ENCODE data around the gene RASA3. TPM values are rescaled to one million over a fixed set of nuclear protein-coding genes. Genes with fewer than 3 reads are reported as not detected.

The RASA3 gene
- total and polyA plus RNA-seq, 2 of the 4 experiments (the other 2 are of a cell fraction), result 21.0 to 31.4 TPM

- 0% methylated on average over 7 of the region's 25 CpGs; no CpG with 5 or more reads in 1 of the 2 experiments for WGBS, 2 experiments (ENCODE audit: extremely low coverage in 2 of 2, insufficient read length in 1 of 2)
- dilution Hi-C loops (cut with HindIII; ENCODE audit: low sequenced_read_pairs, unreplicated experiment), result no loop called here
- Histone ChIP-seq H2AK5ac (ENCODE audit: low read depth, low read length) (peak overlapping the region; percentile 88), H3K9me3 (ENCODE audit: control insufficient read depth, insufficient read depth, low read length) (no peaks in the 10 kb centered on the region), H3K4me1 (ENCODE audit: control insufficient read depth, insufficient read depth, low read length) (peaks cover 52% of the 10 kb centered on the region), H3K36me3 (ENCODE audit: control insufficient read depth, insufficient read depth, low read length) (peaks cover 7% of the 10 kb centered on the region; the same call in 1 of the 2 replicates), H3K79me1 (ENCODE audit: low read depth in 1 of 2, low read length in 2 of 2) (peaks cover 12 to 66% of the 10 kb centered on the region in 2 experiments; a peak in 3 of 4 replicates), H2BK20ac (ENCODE audit: low read depth, low read length) (peak overlapping the region; percentile 82), H4K8ac (ENCODE audit: low read depth in 2 of 2, low read length in 2 of 2) (peak overlapping the region; percentile 87 to 89), H3K9me1 (ENCODE audit: insufficient read depth, low read length) (peaks cover 15% of the 10 kb centered on the region), H2BK5ac (ENCODE audit: low read depth, low read length, poor library complexity, severe bottlenecking) (peak overlapping the region; percentile 96), H3K9ac (ENCODE audit: low read depth, low read length) (peak overlapping the region; percentile 77), H2BK120ac (ENCODE audit: low read depth, low read length) (peak overlapping the region; percentile 96), H3K27me3 (ENCODE audit: control insufficient read depth, insufficient read depth, low read length) (no peaks in the 10 kb centered on the region), H3K27ac (ENCODE audit: insufficient read depth, low read length) (peak overlapping the region; percentile 98), H3K4ac (ENCODE audit: low read depth, low read length) (peak overlapping the region; percentile 100), H3K56ac (ENCODE audit: extremely low read depth, insufficient read depth, low read length) (peak overlapping the region; percentile 97), H3K23ac (ENCODE audit: low read depth, low read length) (peak overlapping the region; percentile 89), H3K4me3 (ENCODE audit: insufficient read depth, low read depth, low read length) (peak overlapping the region; percentile 13; the same call in 1 of the 2 replicates), H4K5ac (ENCODE audit: low read depth, low read length) (peak overlapping the region; percentile 74), H3K18ac (ENCODE audit: low read depth, low read length) (peak overlapping the region; percentile 79), H2AFZ (replicated peaks; ENCODE audit: low read length, poor library complexity) (peak overlapping the region; percentile 78), H4K20me1 (ENCODE audit: insufficient read depth, low read length) (peaks cover 13% of the 10 kb centered on the region), H4K91ac (ENCODE audit: insufficient read depth, low read depth, low read length) (peak overlapping the region; percentile 96), H2AK9ac (replicated peaks; ENCODE audit: low read depth, low read length, poor library complexity) (peak overlapping the region; percentile 99), H2BK15ac (ENCODE audit: low read depth, low read length) (peak overlapping the region; percentile 91; the same call in 2 of the 3 replicates), H3K4me2 (ENCODE audit: low read depth, low read length) (peak overlapping the region; percentile 77), H3K14ac (replicated peaks; ENCODE audit: low read depth, low read length) (peak overlapping the region; percentile 69)
- ATAC-seq (ENCODE audit: low read depth) (peak; percentile 84), DNase-seq (peak; percentile 98)
- intact Hi-C loops (cut with micrococcal nuclease), result loop anchor here (1.0 kb wide), 2 partner anchors 54 to 66 kb away; no protein-coding TSS in a partner anchor
- in situ Hi-C loops (cut with MboI; ENCODE audit: low sequenced_read_pairs), result loop anchor here (5.0 kb wide), 1 partner anchor 67 kb away; the partner anchor contains the start of gene RASA3
- POLR2A ChIA-PET (ENCODE audit: unreplicated experiment), result interaction anchor here (0.8 to 1.1 kb wide), 3 partner anchors 25 to 66 kb away, joined by 3 to 6 read pairs (median 3); no protein-coding TSS in a partner anchor
- BruUV-seq (replicated peaks), result no TSS peak
- CTCF ChIA-PET, result interaction anchor here (0.8 kb wide), 1 partner anchor 63 kb away, joined by 3 read pairs; no protein-coding TSS in a partner anchor
- TF ChIP-seq RFX5 (IDR thresholded peaks at IDR 0.05; ENCODE audit: low read depth, low read length) (no peak), RCOR1 (IDR thresholded peaks at IDR 0.05; ENCODE audit: insufficient replicate concordance, low read length) (peak; percentile 79), SMC3 (IDR thresholded peaks at IDR 0.05; ENCODE audit: low read depth, low read length) (0 out of 2 replicates have a peak, but pooled peaks have one; percentile 6), FOS (IDR thresholded peaks at IDR 0.05; ENCODE audit: low read depth, low read length) (peak; percentile 94), BHLHE40 (IDR thresholded peaks at IDR 0.05; ENCODE audit: low read depth, low read length) (peak; percentile 94), CEBPB (IDR thresholded peaks at IDR 0.05; ENCODE audit: low read depth, low read length) (peak; percentile 64), POLR2A (IDR thresholded peaks at IDR 0.05; ENCODE audit: low read depth, low read length) (peak; percentile 55; the same call in 1 of the 2 replicates), USF2 (IDR thresholded peaks at IDR 0.05; ENCODE audit: low read depth, low read length) (peak; percentile 98), MAZ (IDR thresholded peaks at IDR 0.05; ENCODE audit: borderline replicate concordance, low read depth, low read length) (peak; percentile 87; the same call in 1 of the 2 replicates), RAD21 (IDR thresholded peaks at IDR 0.05; ENCODE audit: low read length) (peak; percentile 19; the same call in 1 of the 2 replicates), CTCF (conservative IDR thresholded peaks at IDR 0.05; ENCODE audit: low read depth, low read length) (peak; percentile 12; the same call in 1 of the 2 replicates)
- TF ChIP-seq, protein P1, sequence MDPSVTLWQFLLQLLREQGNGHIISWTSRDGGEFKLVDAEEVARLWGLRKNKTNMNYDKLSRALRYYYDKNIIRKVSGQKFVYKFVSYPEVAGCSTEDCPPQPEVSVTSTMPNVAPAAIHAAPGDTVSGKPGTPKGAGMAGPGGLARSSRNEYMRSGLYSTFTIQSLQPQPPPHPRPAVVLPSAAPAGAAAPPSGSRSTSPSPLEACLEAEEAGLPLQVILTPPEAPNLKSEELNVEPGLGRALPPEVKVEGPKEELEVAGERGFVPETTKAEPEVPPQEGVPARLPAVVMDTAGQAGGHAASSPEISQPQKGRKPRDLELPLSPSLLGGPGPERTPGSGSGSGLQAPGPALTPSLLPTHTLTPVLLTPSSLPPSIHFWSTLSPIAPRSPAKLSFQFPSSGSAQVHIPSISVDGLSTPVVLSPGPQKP (IDR thresholded peaks at IDR 0.05; ENCODE audit: borderline replicate concordance, low read depth, low read length), result no peak
Observed at GRCh38 chr13:114065141-114065925, 67.1 kb downstream of the RASA3 start.

Data from IMR-90 (cell line).